Measurements from ENCODE around the gene SNCB.
"Not testable (repeated sequence)": the region's sequence is repeated elsewhere in the genome, so short reads cannot be mapped to it uniquely, and the experiment has no call there.

Gene SNCB

GRCh38 chr5:176596689-176597416 is 33.5 kb downstream of the SNCB start:
- no peak for DNase-seq

- no peak for DNase-seq
These were observed 34.2 kb downstream of the SNCB start for GRCh38 chr5:176596069-176596644.

- DNase-seq: no peak
These were observed 34.9 kb downstream of the SNCB start for GRCh38 chr5:176595386-176595943.

- DNase-seq: no peak
These were observed 35.8 kb downstream of the SNCB start for GRCh38 chr5:176594554-176594953.

DNA sequence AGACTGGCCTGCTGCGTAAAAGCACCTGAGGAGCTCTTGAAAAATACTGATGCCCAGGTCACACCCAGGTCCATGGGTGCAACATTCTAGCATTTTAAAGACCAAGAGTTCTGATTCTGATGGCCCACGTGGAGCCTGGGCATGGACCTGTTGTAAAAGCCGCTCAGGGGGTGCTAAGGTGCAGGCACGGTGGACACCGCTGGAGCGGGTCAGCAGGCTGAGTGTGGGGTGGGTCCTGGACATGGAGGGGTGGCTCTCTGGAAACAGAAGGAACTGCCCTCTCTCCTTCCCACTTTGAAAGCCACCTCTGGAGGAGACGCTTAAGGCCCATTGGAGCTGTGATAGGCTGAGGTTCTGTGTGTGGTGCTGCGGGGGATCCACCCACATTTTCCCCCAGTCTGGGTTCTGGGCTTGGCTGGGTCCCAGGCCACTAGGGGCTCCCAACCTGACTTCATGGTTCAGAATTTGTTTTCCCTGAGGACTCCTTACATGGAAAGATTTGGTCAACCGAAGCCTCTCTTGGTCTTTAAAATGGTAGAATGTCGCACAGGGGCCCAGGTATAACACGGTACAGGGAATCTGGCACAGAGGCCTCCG is 37.0 kb downstream of the SNCB start:
- DNase-seq: no peak

DNA sequence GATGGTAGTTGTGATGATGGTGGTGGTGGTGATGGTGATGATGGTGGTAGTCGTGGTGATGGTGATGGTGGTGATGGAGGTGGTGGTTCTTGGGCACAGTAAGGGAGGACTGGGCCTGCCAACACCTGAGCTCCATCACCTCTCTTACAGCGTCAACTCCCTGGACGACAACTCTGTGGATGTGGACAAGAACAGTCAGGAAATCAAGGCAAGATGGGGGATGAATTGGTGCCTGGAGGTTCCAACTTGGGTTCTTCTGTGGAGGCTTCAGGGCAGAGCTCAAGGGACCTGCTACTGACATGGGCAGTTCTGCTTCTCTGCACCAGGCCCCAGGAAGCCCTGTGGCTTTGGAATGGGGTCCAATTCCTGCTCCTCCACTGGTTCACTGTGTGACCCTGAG is 37.8 kb downstream of the SNCB start:
- DNase-seq: no peak

DNA sequence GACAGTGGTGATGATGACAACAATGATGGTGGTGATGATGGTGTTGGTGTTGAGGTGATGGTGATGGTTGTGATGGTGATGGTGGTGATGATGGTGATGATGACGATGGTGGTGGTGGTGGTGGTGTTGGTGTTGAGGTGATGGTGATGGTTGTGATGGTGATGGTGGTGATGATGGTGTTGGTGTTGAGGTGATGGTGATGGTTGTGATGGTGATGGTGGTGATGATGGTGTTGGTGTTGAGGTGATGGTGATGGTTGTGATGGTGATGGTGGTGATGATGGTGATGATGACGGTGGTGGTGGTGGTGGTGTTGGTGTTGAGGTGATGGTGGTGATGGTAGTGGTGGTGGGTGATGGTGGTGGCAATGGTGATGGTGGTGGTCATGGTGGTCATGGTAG is 38.7 kb downstream of the SNCB start:
- not testable (repeated sequence) for DNase-seq

DNA sequence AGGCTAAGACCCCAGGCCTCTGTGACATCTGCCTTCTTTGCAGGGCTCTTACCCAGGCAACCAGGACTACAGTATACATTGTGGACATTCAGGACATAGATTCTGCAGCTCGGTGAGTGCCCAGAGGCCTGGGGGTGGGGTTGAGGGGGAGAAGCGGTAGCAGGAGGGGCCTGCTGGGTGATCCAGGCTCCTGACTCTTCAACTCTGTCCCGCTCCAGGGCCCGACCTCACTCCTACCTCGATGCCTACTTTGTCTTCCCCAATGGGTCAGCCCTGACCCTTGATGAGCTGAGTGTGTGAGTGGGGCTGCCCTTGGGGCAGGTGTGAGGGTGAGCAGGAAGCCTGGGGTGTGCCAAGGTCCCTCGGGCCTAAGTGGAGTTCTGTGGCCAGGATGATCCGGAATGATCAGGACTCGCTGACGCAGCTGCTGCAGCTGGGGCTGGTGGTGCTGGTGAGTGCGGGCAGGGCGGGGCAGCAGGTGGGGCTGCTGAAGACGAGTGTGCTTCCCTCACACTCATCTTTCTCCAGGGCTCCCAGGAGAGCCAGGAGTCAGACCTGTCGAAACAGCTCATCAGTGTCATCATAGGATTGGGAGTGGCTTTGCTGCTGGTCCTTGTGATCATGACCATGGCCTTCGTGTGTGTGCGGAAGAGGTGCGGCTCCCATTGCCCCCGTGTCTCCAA is 40.2 kb downstream of the SNCB start:
- no peak for DNase-seq

- no peak for DNase-seq
These were observed 41.1 kb downstream of the SNCB start for GRCh38 chr5:176589039-176589769.

- DNase-seq: no peak
These were observed 42.0 kb downstream of the SNCB start for GRCh38 chr5:176588297-176588696.

DNA sequence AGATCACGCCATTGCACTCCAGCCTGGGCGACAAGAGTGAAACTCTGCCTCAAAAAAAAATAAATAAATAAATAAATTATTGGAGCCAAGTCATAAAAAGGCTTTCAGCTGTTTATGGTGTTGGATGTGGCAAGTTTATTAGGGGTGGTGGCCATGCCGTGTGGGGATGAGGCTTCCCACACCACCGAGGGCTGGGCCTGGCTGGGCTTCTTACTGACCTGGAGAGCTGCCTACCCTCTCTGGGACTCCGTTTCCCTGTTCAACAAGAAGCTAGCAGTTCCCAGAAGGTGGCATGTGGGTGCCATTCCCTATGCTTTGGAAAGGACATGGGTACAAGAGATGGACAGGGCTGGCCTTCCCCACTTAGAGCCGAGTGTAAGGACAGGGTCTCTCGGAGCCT is 42.9 kb downstream of the SNCB start:
- DNase-seq: no peak

DNA sequence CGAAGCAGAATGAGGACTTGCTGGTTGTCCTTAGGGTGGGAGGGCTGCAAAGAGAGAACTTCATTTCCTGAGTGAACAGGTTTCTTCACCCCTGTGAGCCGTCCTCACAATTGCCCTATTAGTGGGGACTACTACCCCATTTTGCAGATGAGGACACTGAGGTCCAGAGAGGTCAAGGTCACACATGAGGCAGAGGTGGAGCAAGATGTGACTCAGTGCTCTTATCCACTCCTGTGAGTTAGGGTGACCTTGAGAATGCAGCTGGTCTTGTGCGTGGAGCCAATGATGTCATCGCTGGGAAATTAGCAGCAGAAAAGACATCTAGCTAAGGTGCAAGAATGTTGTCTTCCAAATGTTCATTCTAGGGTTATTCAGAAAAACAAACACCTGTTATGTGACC is 47.3 kb downstream of the SNCB start:
- DNase-seq: no peak

DNA sequence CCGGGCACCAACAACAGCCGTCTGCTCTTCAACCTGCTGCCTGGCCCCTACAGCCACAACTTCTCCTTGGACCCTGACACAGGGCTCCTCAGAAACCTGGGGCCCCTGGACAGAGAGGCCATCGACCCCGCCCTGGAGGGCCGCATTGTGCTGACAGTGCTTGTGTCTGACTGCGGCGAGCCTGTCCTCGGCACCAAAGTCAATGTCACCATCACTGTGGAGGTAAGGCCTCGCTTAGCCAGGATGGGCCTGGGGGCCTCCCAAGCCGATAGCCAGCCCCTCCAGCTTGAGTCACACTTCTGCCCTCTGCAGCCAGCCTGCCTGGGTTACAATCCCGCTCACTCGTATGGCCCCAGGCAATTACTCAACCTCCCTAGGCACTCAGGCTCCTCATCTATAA is 49.0 kb downstream of the SNCB start:
- DNase-seq: no peak

DNA sequence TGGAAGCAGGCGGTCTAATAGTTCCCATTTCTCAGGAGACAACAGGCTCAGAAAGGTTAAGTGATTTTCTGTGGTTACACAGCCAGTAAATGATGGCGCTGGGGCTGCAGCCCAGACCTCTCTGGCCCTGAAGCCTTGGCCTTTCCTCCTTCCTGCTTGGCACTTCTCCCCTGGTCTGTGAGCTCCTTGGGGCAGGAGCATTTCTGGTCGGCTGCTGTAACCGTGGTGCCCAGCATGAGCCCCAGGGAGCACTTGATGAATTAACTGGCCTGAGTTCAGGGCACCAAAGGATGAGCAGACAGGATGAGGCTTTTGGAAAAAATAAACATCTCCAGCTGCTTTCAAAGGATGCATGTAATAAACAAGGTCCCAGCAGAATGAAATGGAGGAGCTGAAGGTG is 51.0 kb downstream of the SNCB start:
- no peak for DNase-seq

- peak; percentile 13 for DNase-seq
These were observed 51.9 kb downstream of the SNCB start for GRCh38 chr5:176578391-176578808.

- DNase-seq: no peak
These were observed 52.8 kb downstream of the SNCB start for GRCh38 chr5:176577312-176578176.

- no peak for DNase-seq
These were observed 54.6 kb downstream of the SNCB start for GRCh38 chr5:176575488-176576422.

- DNase-seq: no peak
These were observed 55.3 kb downstream of the SNCB start for GRCh38 chr5:176575066-176575465.

- no peak for DNase-seq
These were observed 56.1 kb downstream of the SNCB start for GRCh38 chr5:176574297-176574591.

DNA sequence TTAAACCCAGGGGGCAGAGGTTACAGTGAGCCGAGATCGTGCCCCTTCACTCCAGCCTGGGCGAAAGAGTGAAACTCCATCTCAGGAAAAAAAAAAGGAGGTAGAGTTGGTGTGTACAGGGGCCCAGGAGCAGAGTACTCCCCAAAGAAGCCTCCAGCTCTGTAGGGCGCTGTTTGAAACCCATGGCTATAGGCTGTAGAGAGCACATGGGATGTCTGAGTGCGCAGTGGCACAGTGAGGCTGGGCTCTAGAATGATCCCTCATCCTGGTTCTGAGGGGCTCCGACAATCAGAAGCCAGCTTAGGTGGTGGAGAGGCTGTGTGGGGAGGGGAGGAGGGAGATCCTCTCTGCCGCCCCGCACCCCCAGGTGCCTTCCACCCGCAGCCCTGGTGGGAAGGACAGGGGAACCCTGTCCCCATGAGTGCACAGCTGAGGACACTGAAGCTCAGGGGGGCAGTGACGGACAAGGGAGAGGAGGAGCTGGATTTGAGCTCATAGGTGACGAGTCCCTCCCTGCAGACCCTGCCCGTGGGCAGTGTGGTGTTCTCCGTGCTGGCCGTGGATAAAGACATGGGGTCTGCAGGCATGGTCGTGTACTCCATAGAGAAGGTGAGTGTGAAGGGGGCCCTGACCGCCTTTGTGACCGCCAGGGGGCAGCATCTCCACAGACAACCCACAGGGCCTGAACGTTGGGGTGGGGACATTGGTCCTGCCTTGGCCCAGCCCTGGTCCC is 56.6 kb downstream of the SNCB start:
- DNase-seq: no peak
